CD1c-positive myeloid dendritic cell (primary cell): ENCODE measurements around the gene RECK.
A peak's percentile ranks its signal among the peaks of the same experiment; 100 is the strongest.
"Not testable (repeated sequence)": the region's sequence is repeated elsewhere in the genome, so short reads cannot be mapped to it uniquely, and the experiment has no call there.

ENCODE experiments used
- DNase-seq: peaks from one replicate; pipeline ENCODE4 v3.0.0-alpha.2; 2016; ENCODE audit errors: extremely low spot score

Gene RECK

GRCh38 chr9:36036780-36037548 is at the start of gene RECK:
Gene RECK (plus strand): TSS chr9:36036913. CDS start chr9:36036999, 86 bp downstream.
- peak; percentile 92 for DNase-seq

- no peak for DNase-seq
Measured at GRCh38 chr9:35990155-35990554, 46.6 kb upstream of the RECK start.

GRCh38 chr9:35993136-35993535 is 43.6 kb upstream of the RECK start:
- DNase-seq = not testable (repeated sequence)

DNA sequence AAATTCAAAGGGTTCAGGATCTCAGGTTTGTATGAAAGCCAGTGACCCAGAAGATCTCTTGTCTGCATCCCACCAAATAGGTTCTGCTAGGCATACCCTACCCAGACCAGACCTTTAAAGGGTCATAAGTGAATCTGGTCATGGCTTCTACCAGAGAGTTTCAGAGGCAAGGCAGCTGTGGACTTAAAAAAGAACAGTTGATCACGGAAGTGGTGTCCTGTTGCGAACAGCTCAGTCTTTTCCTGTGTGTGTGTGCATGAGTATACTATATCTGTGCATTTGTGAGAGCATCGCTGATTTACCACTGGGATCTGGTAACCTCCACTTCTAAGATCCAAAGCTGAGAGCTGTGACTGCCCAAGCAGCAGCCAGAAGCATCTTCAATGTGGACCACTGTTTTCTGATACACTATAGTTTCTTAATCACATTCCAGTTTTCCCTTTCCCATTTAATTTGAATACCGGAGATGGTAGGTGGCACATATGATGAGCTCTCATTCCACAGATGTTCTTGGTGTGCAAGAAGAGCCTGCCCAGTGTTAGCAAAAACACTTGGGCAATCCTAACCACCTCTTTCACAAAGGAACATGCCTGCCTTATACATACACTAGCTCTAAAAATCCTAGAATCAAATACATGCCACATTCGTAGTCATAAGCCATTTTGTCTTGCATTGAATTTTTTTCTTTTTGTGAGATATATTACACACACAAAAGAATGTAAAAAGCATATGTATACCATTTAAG is 42.6 kb upstream of the RECK start:
- no peak for DNase-seq

DNA sequence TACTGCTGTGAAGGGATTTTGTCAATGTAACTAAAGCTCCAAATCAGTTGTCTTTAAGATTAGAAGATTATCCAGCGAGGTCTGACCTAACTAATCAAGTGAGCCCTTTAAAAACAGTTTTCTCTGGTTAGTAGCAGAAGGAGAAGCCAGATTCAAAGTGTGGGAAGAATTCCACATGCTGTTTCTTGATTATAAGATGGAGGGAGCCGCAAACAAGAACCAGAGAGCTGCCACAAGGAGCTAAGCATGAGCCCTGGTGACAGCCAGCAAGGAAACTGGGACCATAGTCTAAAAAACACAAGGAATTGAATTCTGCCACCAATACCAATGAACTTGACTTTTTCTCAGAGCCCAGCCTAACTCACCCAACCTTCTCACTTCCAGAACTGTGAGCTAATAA is 41.8 kb upstream of the RECK start:
- no peak for DNase-seq

- no peak for DNase-seq
Measured at GRCh38 chr9:35996358-35996970, 40.2 kb upstream of the RECK start.

GRCh38 chr9:35997016-35997415 is 39.7 kb upstream of the RECK start:
- DNase-seq = not testable (repeated sequence)

DNA sequence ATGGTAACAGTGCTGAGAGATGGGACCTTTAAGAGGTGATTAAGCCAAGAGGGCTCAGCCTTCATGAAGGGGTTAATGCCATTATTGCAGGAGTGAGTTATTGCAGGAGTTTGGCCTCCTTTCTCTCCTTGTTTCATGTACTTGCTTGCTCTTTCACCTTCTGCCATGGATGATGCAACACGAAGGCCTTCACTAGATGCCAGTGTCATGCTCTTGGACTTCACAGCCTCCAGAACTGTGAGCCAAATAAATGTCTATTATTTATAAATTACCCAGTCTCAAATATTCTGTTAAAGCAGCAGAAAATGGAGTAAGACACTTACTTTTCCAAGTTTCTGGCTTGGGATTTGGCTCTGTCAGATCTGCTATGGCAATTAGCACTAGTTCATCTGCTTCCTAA is 38.4 kb upstream of the RECK start:
- no peak for DNase-seq

- no peak for DNase-seq
Measured at GRCh38 chr9:36005891-36006290, 30.8 kb upstream of the RECK start.

- DNase-seq = peak; percentile 27
Measured at GRCh38 chr9:36006549-36007315, 30.0 kb upstream of the RECK start.

GRCh38 chr9:36007316-36007708 is 29.4 kb upstream of the RECK start:
- DNase-seq = peak; percentile 16

DNA sequence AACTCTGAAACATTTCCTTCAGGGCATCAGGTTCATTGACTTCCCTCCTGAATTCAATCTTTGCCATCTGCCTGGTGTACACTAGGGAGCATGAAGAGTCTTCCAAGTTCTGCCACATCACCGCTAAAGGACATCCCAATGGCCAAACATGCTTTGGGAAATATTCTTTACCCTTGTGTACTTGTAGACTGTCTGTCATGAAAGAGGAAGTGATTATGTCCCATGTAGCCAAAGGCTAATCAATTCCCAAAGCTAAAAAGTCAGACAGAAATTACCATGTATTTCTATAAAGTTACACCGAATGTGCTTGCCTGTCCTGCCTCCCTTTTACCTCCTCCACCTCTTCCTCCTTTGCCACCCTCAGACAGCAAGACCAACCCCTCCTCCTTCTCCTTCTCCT is 28.9 kb upstream of the RECK start:
- no peak for DNase-seq

DNA sequence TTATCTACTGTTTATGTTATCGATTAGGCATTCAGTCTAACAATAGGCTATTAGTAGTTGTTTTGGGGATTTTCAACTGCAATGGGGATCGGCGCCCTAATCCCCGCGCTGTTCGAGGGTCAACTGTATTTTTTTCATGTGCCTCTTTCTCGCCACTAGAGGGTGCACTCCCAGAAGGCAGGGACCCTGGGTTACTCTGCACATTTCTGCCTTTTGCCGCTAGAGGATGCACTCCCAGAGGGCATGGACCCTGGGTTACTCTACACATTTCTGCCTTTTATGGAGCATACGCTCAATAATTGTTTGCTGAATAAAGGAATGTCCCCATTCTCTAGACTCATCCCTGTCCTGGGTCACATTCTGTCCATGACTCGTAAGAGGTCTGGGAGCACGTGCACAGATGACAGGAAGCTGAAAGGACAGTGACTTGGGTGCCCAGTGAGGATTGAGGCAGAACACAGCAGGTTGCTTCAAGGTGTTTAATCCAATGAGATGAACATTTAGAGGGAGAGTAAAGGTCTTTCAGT is 27.9 kb upstream of the RECK start:
- DNase-seq = peak; percentile 84

DNA sequence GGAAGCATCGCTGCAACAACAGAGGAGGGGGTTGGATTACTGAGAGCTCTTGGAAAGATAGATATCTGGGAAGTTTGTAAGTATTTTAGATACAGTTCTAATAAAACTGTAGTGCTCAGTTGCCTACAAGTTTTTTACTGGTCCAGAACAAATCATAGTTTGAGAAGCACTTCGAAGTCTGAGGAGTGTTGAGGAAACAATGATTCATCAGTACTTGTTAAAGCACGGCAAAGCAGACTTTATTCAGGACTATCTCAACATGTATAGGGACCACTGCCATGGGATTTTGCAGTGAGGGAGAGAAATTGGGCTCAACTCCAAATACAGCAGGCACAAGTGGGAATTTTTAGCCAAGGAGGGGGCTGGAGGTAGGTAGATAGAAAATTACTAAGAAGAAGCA is 25.3 kb upstream of the RECK start:
- no peak for DNase-seq

GRCh38 chr9:36017278-36017677 is 19.4 kb upstream of the RECK start:
- no peak for DNase-seq

DNA sequence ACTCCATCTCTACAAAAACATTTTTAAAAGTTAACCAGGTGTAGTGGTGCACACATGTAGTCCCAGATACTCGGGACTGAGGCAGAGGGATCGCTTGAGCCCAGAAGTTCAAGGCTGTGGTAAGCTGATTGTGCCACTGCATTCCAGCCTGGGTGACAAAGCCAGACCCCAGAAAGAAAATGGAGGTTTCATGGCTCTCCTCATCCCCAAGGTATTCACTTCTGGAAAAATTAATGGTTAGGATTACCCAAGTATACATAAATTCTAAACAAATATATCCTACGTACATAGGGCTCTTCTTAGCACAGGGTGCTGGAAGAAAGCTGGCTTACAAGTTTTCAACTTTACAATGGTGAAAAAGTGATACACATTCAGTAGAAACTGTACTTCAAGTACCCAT is 18.6 kb upstream of the RECK start:
- DNase-seq = no peak

DNA sequence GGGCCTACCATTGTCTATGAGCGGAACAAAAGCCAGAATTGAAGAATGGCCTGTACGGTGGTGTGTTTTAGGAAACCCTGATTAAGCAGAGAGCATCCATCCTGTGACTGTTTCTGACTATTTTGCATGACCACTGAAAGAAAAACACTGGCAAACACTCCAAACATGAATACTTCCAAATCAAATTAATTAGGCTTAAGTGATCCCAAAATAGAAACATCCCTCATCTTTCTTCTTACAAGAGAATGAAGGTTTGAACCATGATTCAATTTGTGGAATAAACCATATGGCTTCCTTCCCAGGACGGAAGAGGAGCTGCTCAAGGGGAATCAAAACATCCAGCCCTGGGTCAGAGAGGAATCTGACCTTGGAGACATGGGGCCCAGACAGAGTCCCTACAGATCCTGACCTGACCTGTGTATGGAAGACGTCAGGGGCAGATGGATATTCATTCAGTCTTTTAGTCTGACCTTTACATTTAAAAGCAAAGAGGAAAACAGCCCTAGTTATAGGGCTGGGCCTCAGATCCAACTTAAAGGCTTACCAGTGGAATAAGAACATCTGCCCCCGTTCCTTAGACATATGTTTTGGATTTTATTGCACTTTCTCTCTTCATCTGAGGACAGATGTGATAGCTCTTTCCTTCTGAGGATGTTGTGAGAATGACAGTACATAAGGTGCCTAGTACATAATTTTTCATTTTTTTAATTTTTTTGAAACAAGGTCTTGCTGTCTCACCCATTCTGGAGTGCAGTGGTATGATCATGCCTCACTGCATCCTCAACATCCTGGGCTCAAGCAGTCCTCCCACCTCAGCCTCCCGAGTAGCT is 17.6 kb upstream of the RECK start:
- no peak for DNase-seq

DNA sequence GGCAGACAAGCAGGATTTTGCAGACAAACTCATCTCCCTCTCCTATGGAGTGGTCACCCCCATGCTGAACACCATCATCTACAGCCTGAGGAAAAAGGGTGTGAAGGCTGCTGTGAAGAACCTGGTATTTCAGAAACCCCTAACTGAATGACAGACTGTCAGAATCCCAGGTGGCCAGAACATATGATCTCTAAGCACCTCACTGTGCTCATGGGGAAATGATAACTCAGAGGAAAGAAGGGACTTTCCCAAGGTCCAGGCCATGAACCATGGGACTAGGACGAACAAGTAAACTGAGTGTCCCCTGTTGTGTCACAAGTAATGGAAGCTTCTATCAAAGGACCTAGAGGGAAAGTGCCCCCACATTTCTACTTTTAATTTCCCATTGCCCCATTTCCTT is 14.7 kb upstream of the RECK start:
- DNase-seq = no peak

- peak; percentile 63 for DNase-seq
Measured at GRCh38 chr9:36023260-36024048, 13.3 kb upstream of the RECK start.

- DNase-seq = no peak
Measured at GRCh38 chr9:36025746-36026145, 11.0 kb upstream of the RECK start.
